Measurements from ENCODE around the gene COL1A1.

The COL1A1 gene

DNA sequence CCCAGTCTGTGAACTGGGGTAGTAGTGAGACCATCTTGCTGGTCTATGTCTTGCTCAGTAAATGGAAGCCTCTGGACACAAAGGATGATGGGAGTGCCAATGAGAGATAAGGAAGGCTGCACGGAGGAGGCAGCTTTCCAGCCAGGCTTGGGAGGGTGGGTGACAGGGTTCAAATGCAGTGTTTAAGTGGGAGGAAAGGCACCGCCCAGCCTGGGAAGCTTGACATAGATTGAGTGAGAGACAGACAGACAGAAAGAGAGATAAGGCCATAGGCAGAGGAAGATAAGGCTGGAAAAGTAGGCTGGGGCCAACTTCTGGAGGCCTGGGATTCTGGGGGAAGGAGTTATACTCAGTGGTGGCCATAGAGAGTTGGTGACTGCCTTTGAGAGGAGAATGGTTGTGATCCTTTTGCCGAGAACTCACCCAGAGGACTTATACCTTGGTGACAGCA lies 7.2 kb upstream of the COL1A1 start:
- H3K4me3 ChIP-seq (replicated peaks; ENCODE audit: insufficient read depth, low read length) = no peak overlapping the region
- TF ChIP-seq GABPA (IDR thresholded peaks at IDR 0.05; ENCODE audit: low read depth) (no peak), POLR2AphosphoS5 (IDR thresholded peaks at IDR 0.05; ENCODE audit: low read depth) (no peak)
- TF ChIP-seq, protein P1, sequence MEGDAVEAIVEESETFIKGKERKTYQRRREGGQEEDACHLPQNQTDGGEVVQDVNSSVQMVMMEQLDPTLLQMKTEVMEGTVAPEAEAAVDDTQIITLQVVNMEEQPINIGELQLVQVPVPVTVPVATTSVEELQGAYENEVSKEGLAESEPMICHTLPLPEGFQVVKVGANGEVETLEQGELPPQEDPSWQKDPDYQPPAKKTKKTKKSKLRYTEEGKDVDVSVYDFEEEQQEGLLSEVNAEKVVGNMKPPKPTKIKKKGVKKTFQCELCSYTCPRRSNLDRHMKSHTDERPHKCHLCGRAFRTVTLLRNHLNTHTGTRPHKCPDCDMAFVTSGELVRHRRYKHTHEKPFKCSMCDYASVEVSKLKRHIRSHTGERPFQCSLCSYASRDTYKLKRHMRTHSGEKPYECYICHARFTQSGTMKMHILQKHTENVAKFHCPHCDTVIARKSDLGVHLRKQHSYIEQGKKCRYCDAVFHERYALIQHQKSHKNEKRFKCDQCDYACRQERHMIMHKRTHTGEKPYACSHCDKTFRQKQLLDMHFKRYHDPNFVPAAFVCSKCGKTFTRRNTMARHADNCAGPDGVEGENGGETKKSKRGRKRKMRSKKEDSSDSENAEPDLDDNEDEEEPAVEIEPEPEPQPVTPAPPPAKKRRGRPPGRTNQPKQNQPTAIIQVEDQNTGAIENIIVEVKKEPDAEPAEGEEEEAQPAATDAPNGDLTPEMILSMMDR (IDR thresholded peaks at IDR 0.05; ENCODE audit: insufficient read depth, low read length) = no peak
- no peak overlapping the region for H3K27ac ChIP-seq (replicated peaks)
- DNase-seq (ENCODE audit: low read depth in 1 of 2, low spot score in 1 of 2) = no peak
- H3K27me3 ChIP-seq (ENCODE audit: insufficient read depth, poor library complexity, severe bottlenecking) = peaks cover 21% of the 10 kb centered on the region

DNA sequence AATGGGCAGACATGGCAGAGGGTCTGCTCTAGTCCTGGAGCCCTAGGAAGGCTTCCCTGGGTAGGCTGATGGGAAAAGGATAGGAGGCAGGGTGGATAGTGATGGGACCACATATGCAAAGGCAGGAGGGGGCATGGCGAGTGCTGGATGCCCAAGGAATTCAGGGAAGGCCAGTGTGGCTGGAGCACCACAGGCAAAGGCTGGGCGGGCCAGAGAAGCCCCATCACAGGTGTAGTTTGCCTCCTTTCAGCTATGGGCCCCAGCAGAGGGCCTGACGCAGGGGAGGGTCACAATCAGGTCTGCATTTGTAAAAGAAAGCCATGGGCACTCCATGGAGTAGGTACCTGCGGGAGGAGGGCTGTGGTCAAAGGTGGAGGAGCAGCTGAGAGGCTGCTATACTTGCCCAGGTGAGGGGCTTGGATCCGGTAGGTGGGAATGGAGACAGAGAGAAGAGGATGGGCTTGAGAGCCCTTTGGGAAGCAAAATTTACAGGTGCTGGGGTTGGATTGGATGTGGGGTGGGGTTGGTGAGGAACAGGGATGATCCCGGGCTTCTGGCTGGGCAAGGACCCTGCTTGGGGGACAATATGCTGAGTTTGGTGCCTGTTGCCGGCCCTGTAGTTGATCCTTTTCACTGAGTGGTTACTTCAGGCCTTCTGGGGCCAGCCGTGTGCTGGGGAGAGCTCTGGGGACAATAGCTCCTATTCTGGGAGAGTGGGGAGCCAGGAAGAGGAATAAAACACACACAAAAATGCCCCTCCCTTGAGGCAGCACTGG lies 6.5 kb upstream of the COL1A1 start:
- Histone ChIP-seq H3K27ac (replicated peaks) (no peak overlapping the region), H3K4me3 (replicated peaks; ENCODE audit: insufficient read depth, low read length) (no peak overlapping the region), H3K27me3 (ENCODE audit: insufficient read depth, poor library complexity, severe bottlenecking) (peaks cover 26% of the 10 kb centered on the region)
- no peak for DNase-seq (ENCODE audit: low read depth in 1 of 2, low spot score in 1 of 2)
- TF ChIP-seq GABPA (IDR thresholded peaks at IDR 0.05; ENCODE audit: low read depth) = no peak
- TF ChIP-seq POLR2AphosphoS5 (IDR thresholded peaks at IDR 0.05; ENCODE audit: low read depth) = no peak
- TF ChIP-seq, protein P2, sequence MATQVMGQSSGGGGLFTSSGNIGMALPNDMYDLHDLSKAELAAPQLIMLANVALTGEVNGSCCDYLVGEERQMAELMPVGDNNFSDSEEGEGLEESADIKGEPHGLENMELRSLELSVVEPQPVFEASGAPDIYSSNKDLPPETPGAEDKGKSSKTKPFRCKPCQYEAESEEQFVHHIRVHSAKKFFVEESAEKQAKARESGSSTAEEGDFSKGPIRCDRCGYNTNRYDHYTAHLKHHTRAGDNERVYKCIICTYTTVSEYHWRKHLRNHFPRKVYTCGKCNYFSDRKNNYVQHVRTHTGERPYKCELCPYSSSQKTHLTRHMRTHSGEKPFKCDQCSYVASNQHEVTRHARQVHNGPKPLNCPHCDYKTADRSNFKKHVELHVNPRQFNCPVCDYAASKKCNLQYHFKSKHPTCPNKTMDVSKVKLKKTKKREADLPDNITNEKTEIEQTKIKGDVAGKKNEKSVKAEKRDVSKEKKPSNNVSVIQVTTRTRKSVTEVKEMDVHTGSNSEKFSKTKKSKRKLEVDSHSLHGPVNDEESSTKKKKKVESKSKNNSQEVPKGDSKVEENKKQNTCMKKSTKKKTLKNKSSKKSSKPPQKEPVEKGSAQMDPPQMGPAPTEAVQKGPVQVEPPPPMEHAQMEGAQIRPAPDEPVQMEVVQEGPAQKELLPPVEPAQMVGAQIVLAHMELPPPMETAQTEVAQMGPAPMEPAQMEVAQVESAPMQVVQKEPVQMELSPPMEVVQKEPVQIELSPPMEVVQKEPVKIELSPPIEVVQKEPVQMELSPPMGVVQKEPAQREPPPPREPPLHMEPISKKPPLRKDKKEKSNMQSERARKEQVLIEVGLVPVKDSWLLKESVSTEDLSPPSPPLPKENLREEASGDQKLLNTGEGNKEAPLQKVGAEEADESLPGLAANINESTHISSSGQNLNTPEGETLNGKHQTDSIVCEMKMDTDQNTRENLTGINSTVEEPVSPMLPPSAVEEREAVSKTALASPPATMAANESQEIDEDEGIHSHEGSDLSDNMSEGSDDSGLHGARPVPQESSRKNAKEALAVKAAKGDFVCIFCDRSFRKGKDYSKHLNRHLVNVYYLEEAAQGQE (IDR thresholded peaks at IDR 0.05; ENCODE audit: insufficient replicate concordance, low read depth) = no peak
- TF ChIP-seq, protein P1 (IDR thresholded peaks at IDR 0.05; ENCODE audit: insufficient read depth, low read length) = no peak
- TF ChIP-seq SPI1 (IDR thresholded peaks at IDR 0.05; ENCODE audit: borderline replicate concordance, low read depth) = no peak

DNA sequence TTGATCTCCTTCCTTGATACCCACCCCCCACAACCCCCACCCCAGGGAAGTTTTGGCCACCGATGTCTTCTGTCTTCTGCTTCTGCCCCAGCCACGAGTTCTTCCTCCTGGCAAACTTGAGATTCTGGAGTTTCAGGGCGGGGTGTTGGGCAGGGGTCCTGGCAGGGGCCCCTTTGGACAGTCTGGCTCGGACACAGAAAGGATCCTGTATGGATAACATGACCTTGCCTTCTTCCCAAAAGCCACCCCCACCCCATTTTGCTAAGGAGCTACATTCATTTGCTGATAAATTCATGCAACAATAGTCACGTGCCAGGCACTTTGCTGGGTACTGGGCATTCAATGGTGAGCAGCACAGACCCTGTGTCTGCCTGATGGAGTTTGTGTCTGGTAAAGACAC lies 5.9 kb upstream of the COL1A1 start:
- Histone ChIP-seq H3K27ac (replicated peaks) (no peak overlapping the region), H3K27me3 (ENCODE audit: insufficient read depth, poor library complexity, severe bottlenecking) (peaks cover 33% of the 10 kb centered on the region), H3K4me3 (replicated peaks; ENCODE audit: insufficient read depth, low read length) (no peak overlapping the region)
- TF ChIP-seq, protein P2 (IDR thresholded peaks at IDR 0.05; ENCODE audit: insufficient replicate concordance, low read depth) = no peak
- TF ChIP-seq SPI1 (IDR thresholded peaks at IDR 0.05; ENCODE audit: borderline replicate concordance, low read depth) (no peak), POLR2AphosphoS5 (IDR thresholded peaks at IDR 0.05; ENCODE audit: low read depth) (no peak)
- TF ChIP-seq, protein P1 (IDR thresholded peaks at IDR 0.05; ENCODE audit: insufficient read depth, low read length) = no peak
- no peak for DNase-seq (ENCODE audit: low read depth in 1 of 2, low spot score in 1 of 2)

Measured in HL-60 (cell line).